IMR-90 (cell line): Measurements from ENCODE around the gene SRD5A3.

Experiments
- CTCF ChIP-seq: conservative IDR thresholded peaks from 2 replicates; pipeline ENCODE4 v1.5.1; 2012; ENCODE audit warnings: mild to moderate bottlenecking, low read depth, low read length, improper control_type of control experiment
- FOS ChIP-seq: fragments of 150-350 bp; IDR thresholded peaks from 2 replicates; pipeline ENCODE4 v1.6.1; 2016; ENCODE audit warnings: low read depth, low read length
- POLR2A ChIP-seq: IDR thresholded peaks from 2 replicates; pipeline ENCODE4 v1.6.1; 2012; ENCODE audit warnings: mild to moderate bottlenecking, low read depth, low read length
- RAD21 ChIP-seq: IDR thresholded peaks from 2 replicates; pipeline ENCODE4 v1.6.1; 2012; ENCODE audit warnings: low read length, improper control_type of control experiment
- RFX5 ChIP-seq: IDR thresholded peaks from 2 replicates; pipeline ENCODE4 v1.8.0; 2012; ENCODE audit warnings: low read depth, mild to moderate bottlenecking, low read length, moderate library complexity
- SMC3 ChIP-seq: fragments of 150-350 bp; IDR thresholded peaks from 2 replicates; pipeline ENCODE4 v1.6.1; 2016; ENCODE audit warnings: low read depth, mild to moderate bottlenecking, antibody characterized with exemption, low read length, moderate library complexity

GRCh38 chr4:55386073-55386472, 40.0 kb downstream of the SRD5A3 start:
- TF ChIP-seq POLR2A (no peak), CTCF (no peak), SMC3 (no peak), FOS (no peak), RFX5 (no peak), RAD21 (no peak)
